Endothelial cell of umbilical vein (primary cell): ENCODE results near the gene AKAP13.

Source experiments
- EZH2 ChIP-seq: IDR thresholded peaks from 2 replicates; pipeline ENCODE4 v1.6.1; 2012; ENCODE audit warnings: borderline replicate concordance, low read depth, mild to moderate bottlenecking, moderate library complexity, low read length, inconsistent platforms; ENCODE audit not compliant: severe bottlenecking
- FOS ChIP-seq: IDR thresholded peaks from 2 replicates; pipeline ENCODE4 v1.6.1; 2011; ENCODE audit warnings: mild to moderate bottlenecking, low read length, moderate library complexity, borderline replicate concordance; ENCODE audit not compliant: insufficient read depth
- GATA2 ChIP-seq: IDR thresholded peaks from 2 replicates; pipeline ENCODE4 v1.7.0; 2011; ENCODE audit warnings: low read depth, mild to moderate bottlenecking, moderate library complexity, mixed read lengths, low read length; ENCODE audit not compliant: insufficient read length, insufficient read depth
- JUN ChIP-seq: IDR thresholded peaks from 2 replicates; pipeline ENCODE4 v1.6.1; 2011; ENCODE audit warnings: borderline replicate concordance, low read depth; ENCODE audit not compliant: insufficient read length, insufficient read depth
- MAX ChIP-seq: IDR thresholded peaks from 2 replicates; pipeline ENCODE4 v1.6.1; 2011; ENCODE audit not compliant: insufficient read depth, insufficient read length
- MYC ChIP-seq: IDR thresholded peaks from one replicate; pipeline ENCODE4 v1.6.1; 2011; ENCODE audit warnings: mild to moderate bottlenecking, low read depth, low read length
- POLR2A ChIP-seq: IDR thresholded peaks from 2 replicates; pipeline ENCODE4 v1.6.1; 2012; ENCODE audit warnings: low read depth, mild to moderate bottlenecking, control low read depth, low read length
- POLR2AphosphoS5 ChIP-seq: IDR thresholded peaks from 2 replicates; pipeline ENCODE4 v1.6.1; 2012; ENCODE audit warnings: low read depth, mild to moderate bottlenecking, control low read depth, low read length, moderate library complexity; ENCODE audit not compliant: insufficient read depth
- TF ChIP-seq, protein P1 (sequence below), 2 donors: IDR thresholded peaks; 1 replicate in 1 of 2; 2 replicates in 1 of 2; pipeline ENCODE4 v1.5.1; 2011; ENCODE audit warnings: low read length in 2 of 2, mild to moderate bottlenecking in 2 of 2, moderate library complexity in 2 of 2, control low read depth in 1 of 2, inconsistent platforms in 1 of 2, low read depth in 1 of 2; ENCODE audit not compliant: insufficient read depth in 1 of 2; ENCODE audit errors: extremely low read depth in 1 of 2

GRCh38 chr15:85753261-85753660, 372.9 kb downstream of the AKAP13 start:
- TF ChIP-seq, protein P1, sequence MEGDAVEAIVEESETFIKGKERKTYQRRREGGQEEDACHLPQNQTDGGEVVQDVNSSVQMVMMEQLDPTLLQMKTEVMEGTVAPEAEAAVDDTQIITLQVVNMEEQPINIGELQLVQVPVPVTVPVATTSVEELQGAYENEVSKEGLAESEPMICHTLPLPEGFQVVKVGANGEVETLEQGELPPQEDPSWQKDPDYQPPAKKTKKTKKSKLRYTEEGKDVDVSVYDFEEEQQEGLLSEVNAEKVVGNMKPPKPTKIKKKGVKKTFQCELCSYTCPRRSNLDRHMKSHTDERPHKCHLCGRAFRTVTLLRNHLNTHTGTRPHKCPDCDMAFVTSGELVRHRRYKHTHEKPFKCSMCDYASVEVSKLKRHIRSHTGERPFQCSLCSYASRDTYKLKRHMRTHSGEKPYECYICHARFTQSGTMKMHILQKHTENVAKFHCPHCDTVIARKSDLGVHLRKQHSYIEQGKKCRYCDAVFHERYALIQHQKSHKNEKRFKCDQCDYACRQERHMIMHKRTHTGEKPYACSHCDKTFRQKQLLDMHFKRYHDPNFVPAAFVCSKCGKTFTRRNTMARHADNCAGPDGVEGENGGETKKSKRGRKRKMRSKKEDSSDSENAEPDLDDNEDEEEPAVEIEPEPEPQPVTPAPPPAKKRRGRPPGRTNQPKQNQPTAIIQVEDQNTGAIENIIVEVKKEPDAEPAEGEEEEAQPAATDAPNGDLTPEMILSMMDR (IDR thresholded peaks at IDR 0.05; ENCODE audit: extremely low read depth in 1 of 2, insufficient read depth in 1 of 2, low read depth in 1 of 2, low read length in 2 of 2), result no peak
- TF ChIP-seq POLR2A (no peak), EZH2 (no peak), MAX (no peak), MYC (no peak), POLR2AphosphoS5 (no peak), JUN (no peak), GATA2 (no peak), FOS (no peak)
